ENCODE results near the gene CBLN4.

The CBLN4 gene

DNA sequence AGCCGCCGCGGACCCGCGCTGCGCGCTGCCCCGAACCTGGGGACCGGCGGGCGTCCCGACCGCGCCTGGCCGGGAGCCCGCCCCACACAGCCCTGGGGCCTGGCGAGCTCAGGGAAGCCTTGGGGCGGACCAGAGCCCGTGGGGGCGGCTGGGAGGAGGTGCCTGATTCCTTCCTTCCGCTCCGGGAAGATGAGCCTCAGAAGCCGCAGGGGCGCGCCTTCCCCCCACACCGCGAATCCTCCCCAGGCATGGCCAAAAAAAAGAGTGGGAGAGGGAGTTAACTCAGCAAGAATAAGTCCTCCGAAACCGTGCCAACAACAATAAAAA lies at the start of gene CBLN4:
Gene CBLN4 (minus strand): TSS at position 131 of the 327 bp plus-strand sequence. CDS start 1,348 bp downstream, outside the sequence.
- no peak for DNase-seq

DNA sequence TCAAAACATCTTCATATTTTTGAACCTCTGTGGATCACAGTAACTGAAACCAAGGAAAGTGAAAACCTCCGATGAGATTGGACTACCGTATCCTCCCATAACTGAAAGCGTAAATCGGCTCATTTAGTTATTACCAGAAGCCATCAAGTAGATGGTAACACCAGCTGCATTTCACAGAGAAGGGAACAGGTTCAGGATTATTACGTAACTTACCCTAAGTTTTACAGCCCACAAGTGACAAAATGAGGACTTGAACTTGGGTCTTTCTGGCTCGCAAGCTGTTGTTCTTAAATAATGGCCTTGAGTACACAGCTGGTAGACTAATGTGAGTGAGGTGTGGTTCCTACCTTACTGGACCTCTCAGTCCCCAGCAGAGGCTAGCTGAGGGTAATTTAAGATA lies 37.9 kb upstream of the CBLN4 start:
- no peak for DNase-seq

DNA sequence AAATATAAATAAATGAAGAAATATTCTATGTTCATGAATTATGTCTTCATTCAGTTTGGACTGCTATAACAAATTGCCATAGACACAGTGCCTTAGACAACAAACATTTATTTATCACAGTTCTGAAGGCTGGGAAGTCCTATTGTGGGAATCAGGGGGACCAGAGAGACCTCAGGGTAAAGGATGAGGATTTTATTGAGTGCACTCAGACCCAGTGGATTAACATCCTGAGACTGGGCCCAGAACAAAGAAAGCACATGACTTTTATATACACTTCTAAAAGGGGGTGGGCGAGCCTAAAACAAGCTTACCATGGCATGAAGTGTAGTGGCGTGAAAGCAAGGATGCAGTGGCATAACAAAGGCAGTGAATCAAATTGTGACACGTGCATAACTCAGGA lies 26.9 kb upstream of the CBLN4 start:
- DNase-seq, result no peak

DNA sequence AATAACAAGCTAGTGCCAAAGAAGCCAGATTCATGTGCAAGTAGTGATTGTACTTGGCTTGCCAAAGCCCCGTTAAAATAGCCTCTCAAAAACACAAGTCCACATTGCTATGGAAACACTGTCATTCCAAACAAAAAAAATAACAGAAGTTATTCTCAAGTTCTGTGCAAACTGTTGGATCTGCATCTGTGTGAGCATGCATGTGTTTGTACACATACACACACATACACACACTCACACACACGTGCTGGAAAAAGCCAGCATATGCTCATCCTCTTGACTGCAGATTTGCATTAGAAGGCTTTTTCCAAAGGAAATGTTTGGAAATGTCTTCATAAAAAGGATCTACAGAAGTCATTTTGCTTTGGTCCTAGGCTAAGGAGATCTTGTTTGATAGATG lies 13.4 kb upstream of the CBLN4 start:
- no peak for DNase-seq

DNA sequence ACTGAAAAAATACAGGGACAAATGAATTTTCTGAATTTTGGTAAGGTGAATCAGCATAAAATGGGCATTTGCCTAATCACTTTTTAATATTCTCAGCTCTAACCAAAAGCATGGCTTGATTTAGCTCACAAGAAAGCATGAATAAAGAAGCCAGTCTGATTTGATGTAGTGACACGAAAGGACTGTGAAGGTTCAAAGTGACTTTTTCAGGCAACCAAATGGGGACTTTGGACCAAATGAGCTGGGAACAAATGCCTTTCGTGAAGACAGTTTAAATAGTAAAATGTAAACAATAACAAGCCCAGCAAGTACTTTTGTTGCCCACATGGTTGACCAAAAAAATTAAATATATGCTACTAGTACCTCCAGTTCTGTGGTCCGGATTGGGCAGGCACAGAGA lies 12.9 kb upstream of the CBLN4 start:
- no peak for DNase-seq

DNA sequence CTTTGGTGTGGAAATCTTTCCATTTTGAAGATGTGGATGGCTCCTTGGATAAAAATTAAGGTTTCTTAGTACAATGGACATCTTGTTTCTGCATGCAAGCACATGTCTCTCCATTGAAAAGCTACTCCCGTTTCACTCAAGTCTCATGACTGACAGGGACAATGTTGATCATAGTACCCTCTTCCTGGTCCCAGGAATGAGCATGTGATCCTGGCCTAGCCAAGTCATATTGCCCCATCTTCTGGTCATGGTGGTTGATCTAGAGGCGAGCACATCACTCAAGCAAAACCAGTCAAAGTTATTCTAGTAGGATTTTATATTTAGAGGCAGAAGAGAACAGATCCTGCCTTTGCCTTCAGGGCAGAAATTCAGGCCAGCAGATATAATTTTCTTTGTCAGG lies 12.2 kb upstream of the CBLN4 start:
- no peak for DNase-seq

DNA sequence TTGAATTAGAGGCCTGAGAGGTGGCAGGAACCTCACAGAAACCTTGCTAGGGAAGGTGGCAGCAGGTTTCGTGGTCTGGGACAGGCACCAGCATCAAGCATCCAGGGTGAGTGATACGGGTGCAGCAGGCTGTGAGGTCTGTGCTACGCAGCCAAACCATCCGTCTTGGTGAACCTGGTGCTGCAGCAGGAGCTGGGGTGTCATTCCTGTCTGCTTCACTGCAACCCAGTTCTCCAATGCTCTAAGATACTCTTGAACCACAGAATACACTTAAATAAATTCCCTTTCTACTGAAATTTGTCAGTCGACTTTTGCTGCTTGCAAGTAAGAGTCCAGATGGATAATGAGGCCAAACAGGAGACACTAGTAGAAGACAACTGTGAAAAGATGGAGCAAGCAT lies 9.7 kb upstream of the CBLN4 start:
- no peak for DNase-seq

DNA sequence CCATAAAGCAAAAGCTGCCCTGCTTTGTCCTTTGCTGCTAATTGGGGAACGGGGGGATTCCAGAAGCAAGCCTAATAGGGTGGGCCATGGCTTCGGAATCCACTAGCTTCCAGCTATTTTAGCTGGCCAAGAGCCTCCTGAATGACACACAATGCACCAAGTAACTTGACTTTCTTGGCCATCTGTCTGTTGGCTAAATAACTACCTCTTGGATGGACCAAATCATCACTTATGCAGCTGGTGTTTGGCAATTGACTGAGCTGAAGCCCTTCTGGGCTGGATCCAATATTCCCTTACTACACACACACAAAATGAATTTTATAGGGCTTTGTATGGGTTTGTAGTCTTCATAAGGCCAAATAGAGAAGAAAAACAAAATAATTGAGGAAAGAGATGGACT lies 8.8 kb upstream of the CBLN4 start:
- DNase-seq, result no peak

DNA sequence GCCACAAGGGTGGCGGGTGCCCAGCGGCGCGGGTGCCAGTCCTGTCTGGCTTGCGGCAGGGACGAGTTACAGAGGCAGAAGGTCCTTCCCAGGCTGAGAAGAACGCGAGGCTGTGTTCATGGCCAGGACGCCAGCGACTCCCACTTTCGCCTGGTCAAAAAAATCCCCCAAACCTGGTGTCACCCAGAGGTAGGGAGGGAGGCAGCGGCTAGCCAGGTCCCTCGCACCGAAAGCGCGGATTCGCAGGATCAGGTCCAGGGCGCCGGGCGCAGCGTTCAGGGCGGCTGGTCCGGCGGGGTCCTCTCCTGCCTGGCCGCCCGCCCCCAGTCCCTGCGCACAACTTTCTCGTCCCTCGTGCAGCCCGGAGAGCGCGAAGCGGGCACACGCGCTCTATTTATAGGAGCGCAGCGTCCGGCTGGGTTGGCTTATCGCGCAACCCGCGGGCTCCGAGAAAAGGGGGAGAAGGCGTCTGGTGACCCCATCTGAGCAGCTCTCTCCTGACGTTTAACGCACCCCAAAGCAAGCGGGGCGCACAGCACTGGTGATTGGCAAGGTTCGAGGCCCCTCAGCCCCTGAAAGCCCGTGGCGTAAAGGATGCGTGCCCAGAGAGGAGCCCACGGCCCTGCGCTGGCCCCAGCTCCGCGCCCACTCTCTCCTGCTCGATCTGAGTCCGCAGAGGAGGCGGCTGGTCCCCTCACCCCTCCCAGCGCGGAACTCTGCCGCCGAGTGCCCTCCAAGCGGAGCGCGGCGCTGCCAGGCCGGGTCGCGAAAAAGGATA lies 519 bp downstream of the CBLN4 start:
- DNase-seq, result no peak

DNA sequence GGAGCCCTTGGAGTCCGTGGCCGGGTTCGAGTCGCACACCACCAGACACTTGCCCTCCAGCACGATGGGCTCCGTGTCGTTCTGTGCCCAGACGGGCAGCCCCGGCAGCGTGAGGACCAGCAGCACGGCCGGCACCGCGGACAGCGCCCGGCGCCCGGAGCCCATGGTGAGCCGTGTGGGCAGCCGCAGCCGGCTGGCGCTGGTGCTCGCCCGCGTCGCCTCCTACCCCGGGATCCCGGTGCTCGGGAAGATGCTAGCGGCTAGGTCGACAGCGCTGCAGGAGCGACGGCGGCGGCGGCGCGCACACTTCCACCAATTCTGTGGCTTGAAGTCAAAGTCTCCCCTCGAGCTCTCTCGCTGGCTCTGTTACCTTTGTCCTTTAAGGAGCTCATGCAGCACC lies 1.3 kb downstream of the CBLN4 start:
- DNase-seq, result no peak

DNA sequence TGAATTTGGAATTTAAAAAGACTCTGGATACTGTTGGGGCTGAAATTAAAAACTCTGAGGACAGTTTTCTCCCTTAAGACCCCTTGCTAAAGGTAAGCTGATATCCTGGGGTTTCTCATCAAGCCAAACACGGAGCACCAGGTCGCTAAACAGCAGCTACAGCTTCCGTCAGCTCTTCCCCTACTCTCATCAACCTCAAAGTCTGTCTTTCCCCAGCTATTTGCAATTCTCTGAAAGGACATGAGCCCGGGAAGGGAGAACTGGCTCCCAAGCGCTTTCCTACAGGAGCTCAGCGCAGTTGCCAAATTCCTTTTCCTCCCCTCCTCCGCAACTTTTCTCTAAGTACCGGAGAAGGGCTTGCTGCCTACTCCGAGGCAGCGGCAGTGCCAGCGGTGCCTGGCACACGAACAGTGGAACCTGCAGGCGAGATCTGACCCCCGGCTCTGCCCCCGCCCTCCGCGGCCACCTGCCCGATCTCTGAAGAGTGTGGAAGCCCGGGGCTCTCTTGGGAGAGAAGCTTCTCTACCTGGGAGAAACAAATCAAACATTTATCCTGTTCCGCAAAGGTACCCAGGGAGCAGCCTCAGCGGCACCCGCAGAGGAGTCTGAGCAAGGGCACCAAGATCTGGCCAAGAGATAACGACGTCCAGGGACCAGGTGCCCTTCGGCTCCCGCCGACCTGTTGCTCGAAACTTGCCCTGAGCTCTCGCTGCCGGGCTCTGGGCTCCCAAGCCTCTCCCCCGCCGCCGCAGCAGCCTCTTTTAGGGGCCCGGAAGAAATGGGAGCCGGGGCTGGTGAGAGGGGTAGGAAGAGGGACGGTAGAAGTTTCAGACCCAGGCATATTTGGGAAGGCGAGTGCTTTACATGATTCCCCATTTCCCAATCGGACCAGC lies 2.2 kb downstream of the CBLN4 start:
- no peak for DNase-seq

DNA sequence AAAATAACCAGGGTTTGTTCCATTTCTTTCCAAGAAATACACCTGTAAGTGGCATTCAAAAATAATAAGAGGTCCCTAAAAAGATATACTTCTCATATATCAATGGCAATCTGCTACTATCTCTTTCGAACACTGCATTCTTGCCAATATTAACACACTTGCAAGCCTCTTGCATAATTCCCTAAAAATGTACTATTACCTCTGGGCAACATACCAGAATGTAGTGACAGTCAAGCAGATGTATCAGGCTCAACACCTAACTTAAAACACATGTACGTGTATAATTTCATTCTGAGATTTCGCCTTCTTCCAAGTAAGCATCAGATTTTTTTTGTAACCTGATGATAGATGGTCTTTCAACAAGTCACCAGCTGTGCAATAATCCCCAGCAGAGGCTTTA lies 3.4 kb downstream of the CBLN4 start:
- DNase-seq, result no peak

DNA sequence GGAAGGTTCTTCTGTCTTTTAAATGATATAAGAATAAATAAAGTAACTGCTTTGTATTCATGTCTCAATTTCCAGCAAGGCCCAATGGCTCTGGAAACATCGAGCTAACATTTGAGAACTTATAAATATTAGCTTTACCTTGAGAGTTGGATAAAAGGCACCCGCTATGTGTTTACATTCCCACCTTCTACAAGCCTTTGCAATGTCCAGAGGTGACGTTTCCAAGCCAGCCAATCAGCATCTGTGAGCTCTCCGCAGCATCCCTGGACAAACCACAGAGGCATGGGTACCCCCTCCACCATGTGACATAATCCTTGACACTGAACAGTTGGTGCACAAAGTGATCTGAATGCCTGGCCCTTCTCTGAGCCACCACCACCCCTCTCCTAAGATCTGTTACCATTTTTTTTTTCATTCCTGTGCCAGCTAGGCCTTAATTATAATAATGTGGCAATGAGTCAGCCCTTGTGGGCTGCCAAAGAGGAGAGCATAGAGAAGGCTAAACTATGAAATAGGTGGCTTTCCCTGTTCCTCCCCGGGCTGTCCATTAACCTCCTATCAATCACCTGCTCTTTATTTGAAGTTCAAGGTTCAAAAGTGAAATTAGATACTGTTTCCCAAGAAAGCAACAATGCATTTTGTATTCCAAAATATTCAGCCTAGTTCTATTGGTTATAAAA lies 4.1 kb downstream of the CBLN4 start:
- no peak for DNase-seq

DNA sequence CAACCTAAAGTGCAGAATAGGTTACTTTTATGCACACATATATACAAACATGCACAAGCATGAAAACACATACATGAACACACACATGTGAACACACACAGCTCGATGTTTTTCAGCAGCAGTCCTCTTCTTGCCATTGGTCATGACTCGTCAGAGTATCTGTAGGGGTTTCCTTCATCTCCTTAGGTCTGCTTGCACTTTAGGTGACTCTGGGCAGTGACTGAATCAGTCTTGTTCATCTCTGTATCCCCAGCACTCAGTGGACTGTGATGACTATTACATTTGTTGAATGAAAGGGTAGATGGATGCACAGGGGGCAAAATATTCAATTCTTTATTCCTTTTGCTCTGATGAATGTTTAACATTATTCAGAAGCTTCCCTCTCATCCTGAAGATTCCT lies 26.8 kb downstream of the CBLN4 start:
- no peak for DNase-seq

DNA sequence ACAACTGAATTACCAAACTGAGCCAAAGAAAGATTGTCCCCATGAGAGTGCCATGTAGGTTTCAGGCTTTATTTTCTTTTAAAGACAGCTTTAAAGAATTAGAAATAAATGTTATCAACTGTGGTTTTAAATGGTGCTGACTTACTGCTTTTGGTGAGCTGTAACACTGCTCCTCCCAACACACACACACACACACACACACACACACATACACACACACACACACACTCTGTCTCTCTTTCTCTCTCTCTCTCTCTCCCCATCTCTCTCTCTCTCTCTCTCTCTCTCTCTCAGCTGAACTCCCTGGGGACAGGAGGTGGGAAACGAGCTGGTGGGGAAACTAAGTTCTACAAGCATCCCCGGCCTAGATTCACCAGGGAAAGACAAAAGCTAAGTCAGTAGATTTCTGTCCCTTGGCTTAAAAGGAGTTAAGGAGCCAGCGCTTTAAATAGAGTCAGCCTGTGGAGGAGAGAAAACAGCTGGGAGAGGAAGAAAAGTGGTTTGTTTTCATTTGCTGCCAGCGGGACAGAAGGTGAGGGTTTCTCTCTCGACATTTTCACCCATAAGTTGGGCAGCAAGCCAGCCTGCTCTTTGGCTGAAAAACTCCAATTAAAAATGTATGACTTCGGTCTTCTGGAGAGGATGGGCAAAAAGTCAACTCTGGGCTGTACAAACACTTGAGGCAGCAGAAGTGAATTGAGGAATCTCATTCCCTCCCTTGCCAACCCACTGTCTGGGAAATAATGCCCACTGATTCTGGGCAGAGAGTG lies 27.4 kb downstream of the CBLN4 start:
- no peak for DNase-seq

DNA sequence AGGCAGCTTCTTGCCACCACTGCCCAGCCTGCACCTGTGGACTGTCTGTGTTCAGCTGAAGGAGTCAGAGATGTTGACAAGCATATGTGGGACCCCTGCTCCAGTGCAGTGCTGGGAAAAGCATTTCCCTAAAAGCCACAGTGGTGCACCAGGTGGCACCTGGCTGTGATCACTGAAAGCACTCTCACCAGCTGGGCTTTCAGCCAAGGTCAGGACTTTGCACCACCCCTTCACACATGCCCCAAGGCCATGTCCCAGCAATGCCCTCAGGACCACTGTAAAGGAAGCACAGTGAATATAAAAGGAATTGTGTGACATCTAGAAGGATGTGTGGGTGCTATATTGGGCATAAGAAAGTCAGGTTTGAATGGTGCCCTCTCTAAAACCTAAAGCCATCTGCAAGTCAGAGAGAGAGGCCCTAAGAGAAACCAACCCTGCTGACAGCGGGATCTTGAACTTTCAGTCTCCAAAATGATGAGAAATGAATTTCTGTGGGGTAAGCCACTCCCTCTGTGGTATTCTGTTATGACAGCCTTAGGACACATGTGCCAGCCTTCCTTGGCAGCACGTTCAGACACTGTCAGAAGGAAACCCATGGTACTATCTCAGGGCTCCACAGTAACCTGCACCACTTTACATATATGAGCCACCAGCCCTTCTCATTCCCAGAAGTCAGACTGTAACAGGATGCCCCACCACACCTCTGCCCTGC lies 30.7 kb downstream of the CBLN4 start:
- DNase-seq, result no peak

DNA sequence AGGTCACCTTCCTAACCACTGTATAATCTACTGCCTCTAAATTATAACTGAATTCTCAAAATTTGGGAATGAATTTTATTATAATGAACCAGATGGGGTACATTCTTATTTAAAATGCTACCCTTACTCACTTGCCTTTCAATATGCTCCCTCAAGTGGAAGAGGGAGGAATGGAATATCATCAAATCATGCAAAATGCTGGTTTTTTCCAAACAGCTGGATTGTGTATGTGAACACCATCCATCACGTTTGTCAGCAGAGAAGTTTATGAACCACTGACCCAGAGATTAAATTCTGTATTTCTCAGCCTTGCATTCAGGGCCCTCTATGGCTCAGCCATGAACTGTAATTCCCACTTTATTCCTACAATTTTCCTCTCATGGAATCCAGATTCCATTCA lies 40.5 kb downstream of the CBLN4 start:
- DNase-seq, result no peak

DNA sequence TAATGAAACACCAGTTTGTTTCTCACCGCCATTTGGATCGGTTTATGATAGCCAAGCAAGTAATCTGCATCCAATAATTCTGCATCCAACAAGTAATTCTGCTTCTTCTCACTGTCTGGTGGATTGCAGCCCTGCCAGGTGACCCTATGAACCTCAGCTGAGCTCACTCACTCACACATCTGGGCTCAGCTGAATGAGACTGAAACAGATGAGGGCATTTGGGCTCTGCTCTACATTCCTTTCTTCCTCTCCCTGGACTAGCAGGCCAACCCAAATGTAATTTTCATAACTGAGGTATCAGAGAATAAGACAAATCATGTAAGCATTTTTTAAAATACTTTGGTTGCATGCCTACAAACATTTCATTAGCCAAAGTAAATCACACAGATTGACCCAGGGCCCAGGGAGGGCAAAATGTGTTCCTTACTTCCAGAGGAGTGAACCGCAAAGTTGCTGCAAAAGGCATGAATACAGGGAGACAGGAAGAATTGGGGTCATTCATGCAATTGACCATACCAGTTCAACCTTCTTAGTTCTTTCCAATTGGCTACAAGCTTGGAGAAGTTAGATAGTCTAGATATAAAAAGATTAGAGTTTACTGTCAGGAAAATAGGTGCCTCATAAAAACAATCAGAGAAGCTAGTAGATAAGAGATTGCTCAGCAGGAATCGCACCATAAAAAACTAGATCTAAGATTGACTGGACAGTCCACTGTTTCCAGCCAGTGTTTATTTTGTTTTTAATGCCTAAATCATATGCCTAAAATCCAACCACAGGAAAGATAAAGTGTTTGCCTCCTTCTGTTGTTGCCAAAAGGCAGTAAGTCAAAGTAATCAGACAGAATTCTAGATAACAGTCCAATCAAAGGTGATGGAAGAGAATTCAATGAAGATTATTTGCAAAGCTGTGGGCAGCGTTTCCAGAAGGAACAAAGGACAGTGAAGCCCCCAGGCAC lies 43.7 kb downstream of the CBLN4 start:
- DNase-seq, result no peak

DNA sequence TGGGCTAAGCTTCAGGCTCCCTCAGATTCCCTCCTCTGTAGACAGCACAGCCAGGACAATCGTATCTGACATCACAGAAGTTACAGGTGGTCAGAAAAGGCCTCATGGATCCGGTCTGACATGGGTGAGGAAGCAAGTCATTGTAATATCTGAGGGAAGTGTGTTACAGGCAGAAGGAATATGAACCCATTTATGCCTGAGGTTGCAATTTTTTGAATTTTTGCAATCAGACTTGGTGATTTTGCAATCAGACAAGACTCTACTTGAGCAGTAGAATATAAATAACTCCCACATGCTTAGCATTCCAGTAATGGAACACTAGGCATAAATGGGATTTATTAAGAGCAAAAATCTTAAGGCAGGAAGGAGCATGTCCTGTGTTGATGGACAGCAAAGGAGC lies 52.1 kb downstream of the CBLN4 start:
- DNase-seq, result no peak

DNA sequence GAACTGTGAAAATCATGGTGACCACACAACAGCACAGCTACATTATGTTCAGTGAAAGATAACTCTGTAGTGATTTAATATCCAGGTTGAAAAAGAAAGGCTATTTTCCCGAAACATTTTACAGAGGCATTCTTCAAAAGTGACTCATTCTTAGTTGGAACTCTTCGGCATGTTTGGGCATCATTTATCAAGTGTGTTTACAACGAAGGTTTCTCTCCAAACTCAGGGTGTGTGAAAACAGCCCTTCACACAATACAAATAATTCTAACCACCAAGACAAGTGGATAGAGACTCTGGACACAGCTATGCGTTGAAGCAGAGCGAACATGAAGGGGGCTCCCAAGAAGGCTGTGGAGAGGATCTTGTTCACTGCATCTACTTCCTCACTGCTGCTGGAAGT lies 57.6 kb downstream of the CBLN4 start:
- no peak for DNase-seq
